Astrocyte (in vitro differentiated cells and primary cell): ENCODE results near the gene ZNF8. TPM values are rescaled to one million over a fixed set of nuclear protein-coding genes. Genes with fewer than 3 reads are reported as not detected.

Source experiments
- DNase-seq: peaks from one replicate; pipeline ENCODE4 v3.0.0-alpha.2; 2010; ENCODE audit warnings: low read depth
- FAIRE-seq: peaks from 2 replicates; lab custom pipeline; 2011; peaks lifted over from hg19 to GRCh38; lab: Jason Lieb, UNC
- H2AFZ ChIP-seq: 2 replicates; pipeline ENCODE4 v1.6.0; 2012; ENCODE audit warnings: low read depth, low read length, inconsistent platforms
- H3K27ac ChIP-seq: 2 replicates; pipeline ENCODE4 v1.5.1; 2011; ENCODE audit warnings: low read depth, low read length, inconsistent platforms
- H3K27me3 ChIP-seq: 2 replicates; pipeline ENCODE4 v1.6.0; 2011; ENCODE audit warnings: low read length, inconsistent platforms; ENCODE audit not compliant: insufficient read depth
- H3K36me3 ChIP-seq: 2 replicates; pipeline ENCODE4 v1.5.1; 2011; ENCODE audit warnings: low read length, inconsistent platforms; ENCODE audit not compliant: insufficient read depth
- H3K4me1 ChIP-seq: 2 replicates; pipeline ENCODE4 v1.5.1; 2011; ENCODE audit warnings: low read length, inconsistent platforms; ENCODE audit not compliant: insufficient read depth
- H3K4me2 ChIP-seq: 2 replicates; pipeline ENCODE4 v1.6.0; 2012; ENCODE audit warnings: low read length, inconsistent platforms
- H3K4me3 ChIP-seq: 2 replicates; pipeline ENCODE4 v1.5.1; 2011; ENCODE audit warnings: low read depth, mild to moderate bottlenecking, low read length, inconsistent platforms; ENCODE audit not compliant: insufficient read depth
- H3K79me2 ChIP-seq: 2 replicates; pipeline ENCODE4 v1.6.0; 2012; ENCODE audit warnings: mild to moderate bottlenecking, low read length, inconsistent platforms; ENCODE audit not compliant: insufficient read depth
- H3K9ac ChIP-seq: 2 replicates; pipeline ENCODE4 v1.6.0; 2012; ENCODE audit warnings: mild to moderate bottlenecking, low read length, inconsistent platforms
- H3K9me3 ChIP-seq: 2 replicates; pipeline ENCODE4 v1.5.1; 2012; ENCODE audit warnings: low read depth, mild to moderate bottlenecking, low read length, inconsistent platforms; ENCODE audit not compliant: insufficient read depth
- H4K20me1 ChIP-seq: 2 replicates; pipeline ENCODE4 v1.6.0; 2012; ENCODE audit warnings: low read length, inconsistent platforms; ENCODE audit not compliant: insufficient read depth
- H3K27ac Mint-ChIP-seq: one replicate; pipeline ENCODE4 v1.8.0; 2021; ENCODE audit warnings: mild to moderate bottlenecking, mixed read lengths; ENCODE audit not compliant: unreplicated experiment
- H3K27me3 Mint-ChIP-seq: one replicate; pipeline ENCODE4 v1.8.0; 2021; ENCODE audit warnings: low read depth, mixed read lengths; ENCODE audit not compliant: unreplicated experiment
- H3K36me3 Mint-ChIP-seq: one replicate; pipeline ENCODE4 v1.8.0; 2021; ENCODE audit warnings: low read depth, mixed read lengths; ENCODE audit not compliant: unreplicated experiment
- H3K4me1 Mint-ChIP-seq: one replicate; pipeline ENCODE4 v1.8.0; 2021; ENCODE audit warnings: low read depth, mixed read lengths; ENCODE audit not compliant: unreplicated experiment
- H3K4me3 Mint-ChIP-seq: one replicate; pipeline ENCODE4 v1.8.0; 2021; ENCODE audit warnings: mild to moderate bottlenecking, moderate library complexity, mixed read lengths; ENCODE audit not compliant: unreplicated experiment
- H3K9me3 Mint-ChIP-seq: one replicate; pipeline ENCODE4 v1.8.0; 2021; ENCODE audit warnings: mild to moderate bottlenecking, mixed read lengths; ENCODE audit not compliant: unreplicated experiment
- EZH2 ChIP-seq: IDR thresholded peaks from 2 replicates; pipeline ENCODE4 v1.6.1; 2012; ENCODE audit warnings: mild to moderate bottlenecking, low read length, inconsistent platforms; ENCODE audit not compliant: insufficient read depth
- total RNA-seq: library from RNA; stranded (reverse); gene quantifications from 2 replicates; pipeline ENCODE4 v1.2.1, GENCODE V29; 2021
- TF ChIP-seq, protein P1 (sequence below): IDR thresholded peaks from 2 replicates; pipeline ENCODE4 v1.5.1; 2011; ENCODE audit warnings: low read depth, mild to moderate bottlenecking, inconsistent platforms, low read length, moderate library complexity; ENCODE audit not compliant: insufficient read depth

The ZNF8 gene
- total RNA-seq, 1 donor from 2014 or later, result 10.0 TPM

DNA sequence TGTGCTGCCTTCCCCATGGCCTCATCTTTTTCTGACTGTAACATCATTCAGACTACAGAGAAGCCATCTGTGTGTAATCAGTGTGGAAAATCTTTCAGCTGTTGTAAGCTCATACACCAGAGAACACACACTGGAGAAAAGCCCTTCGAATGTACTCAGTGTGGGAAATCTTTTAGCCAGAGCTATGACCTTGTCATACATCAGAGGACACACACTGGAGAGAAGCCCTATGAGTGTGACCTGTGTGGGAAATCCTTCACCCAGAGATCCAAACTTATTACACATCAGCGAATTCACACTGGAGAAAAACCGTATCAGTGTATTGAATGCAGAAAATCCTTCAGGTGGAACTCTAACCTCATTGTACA, 17.2 kb upstream of the ZNF8 start:
- H3K4me3 Mint-ChIP-seq, result no peak overlapping the region
- Histone ChIP-seq H3K9me3 (peaks cover 87% of the 10 kb centered on the region), H4K20me1 (peaks cover 6% of the 10 kb centered on the region), H3K79me2 (peaks cover 5% of the 10 kb centered on the region), H2AFZ (no peak overlapping the region), H3K4me3 (no peak overlapping the region), H3K27me3 (no peaks in the 10 kb centered on the region), H3K27ac (no peak overlapping the region), H3K36me3 (peaks cover 45% of the 10 kb centered on the region), H3K4me2 (no peak overlapping the region), H3K9ac (no peak overlapping the region), H3K4me1 (no peaks in the 10 kb centered on the region)
- no peaks in the 10 kb centered on the region for H3K4me1 Mint-ChIP-seq
- H3K9me3 Mint-ChIP-seq, result peaks cover 95% of the 10 kb centered on the region
- H3K27me3 Mint-ChIP-seq, result no peaks in the 10 kb centered on the region
- DNase-seq, result no peak
- TF ChIP-seq, protein P1, sequence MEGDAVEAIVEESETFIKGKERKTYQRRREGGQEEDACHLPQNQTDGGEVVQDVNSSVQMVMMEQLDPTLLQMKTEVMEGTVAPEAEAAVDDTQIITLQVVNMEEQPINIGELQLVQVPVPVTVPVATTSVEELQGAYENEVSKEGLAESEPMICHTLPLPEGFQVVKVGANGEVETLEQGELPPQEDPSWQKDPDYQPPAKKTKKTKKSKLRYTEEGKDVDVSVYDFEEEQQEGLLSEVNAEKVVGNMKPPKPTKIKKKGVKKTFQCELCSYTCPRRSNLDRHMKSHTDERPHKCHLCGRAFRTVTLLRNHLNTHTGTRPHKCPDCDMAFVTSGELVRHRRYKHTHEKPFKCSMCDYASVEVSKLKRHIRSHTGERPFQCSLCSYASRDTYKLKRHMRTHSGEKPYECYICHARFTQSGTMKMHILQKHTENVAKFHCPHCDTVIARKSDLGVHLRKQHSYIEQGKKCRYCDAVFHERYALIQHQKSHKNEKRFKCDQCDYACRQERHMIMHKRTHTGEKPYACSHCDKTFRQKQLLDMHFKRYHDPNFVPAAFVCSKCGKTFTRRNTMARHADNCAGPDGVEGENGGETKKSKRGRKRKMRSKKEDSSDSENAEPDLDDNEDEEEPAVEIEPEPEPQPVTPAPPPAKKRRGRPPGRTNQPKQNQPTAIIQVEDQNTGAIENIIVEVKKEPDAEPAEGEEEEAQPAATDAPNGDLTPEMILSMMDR, result no peak
- no peak for TF ChIP-seq EZH2
- H3K27ac Mint-ChIP-seq, result no peak overlapping the region
- FAIRE-seq, result no peak
- H3K36me3 Mint-ChIP-seq, result peaks cover 92% of the 10 kb centered on the region

DNA sequence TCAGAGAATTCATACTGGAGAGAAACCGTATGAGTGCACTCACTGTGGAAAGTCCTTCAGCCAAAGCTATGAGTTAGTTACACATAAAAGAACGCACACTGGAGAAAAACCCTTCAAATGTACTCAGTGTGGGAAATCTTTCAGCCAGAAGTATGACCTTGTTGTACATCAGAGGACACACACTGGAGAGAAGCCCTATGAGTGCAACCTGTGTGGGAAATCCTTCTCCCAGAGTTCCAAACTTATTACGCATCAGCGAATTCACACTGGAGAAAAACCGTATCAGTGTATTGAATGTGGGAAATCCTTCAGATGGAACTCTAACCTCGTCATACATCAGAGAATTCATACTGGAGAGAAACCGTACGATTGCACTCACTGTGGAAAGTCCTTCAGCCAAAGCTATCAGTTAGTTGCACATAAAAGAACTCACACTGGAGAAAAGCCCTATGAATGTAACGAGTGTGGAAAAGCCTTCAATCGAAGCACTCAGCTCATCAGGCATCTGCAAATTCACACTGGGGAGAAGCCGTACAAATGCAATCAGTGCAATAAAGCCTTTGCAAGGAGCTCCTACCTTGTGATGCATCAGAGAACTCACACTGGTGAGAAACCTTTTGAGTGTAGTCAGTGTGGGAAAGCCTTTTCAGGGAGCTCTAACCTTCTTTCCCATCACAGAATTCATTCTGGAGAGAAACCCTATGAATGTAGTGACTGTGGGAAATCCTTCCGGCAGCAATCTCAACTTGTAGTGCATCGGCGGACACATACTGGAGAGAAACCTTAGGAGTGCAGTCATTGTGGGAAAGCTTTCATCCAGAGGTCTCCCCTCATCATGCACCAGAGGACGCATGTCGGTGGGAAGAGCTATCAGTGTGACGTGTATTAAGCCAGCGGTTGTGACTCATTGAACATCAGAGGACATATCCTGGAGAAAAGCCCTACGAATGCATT, 16.5 kb upstream of the ZNF8 start:
- Mint-ChIP-seq H3K4me3 (peak overlapping the region; percentile 29), H3K9me3 (peaks cover 94% of the 10 kb centered on the region), H3K36me3 (peaks cover 91% of the 10 kb centered on the region), H3K4me1 (no peaks in the 10 kb centered on the region), H3K27ac (no peak overlapping the region), H3K27me3 (no peaks in the 10 kb centered on the region)
- peak; percentile 74 for FAIRE-seq
- DNase-seq, result no peak
- H3K27ac ChIP-seq, result no peak overlapping the region
- H3K9me3 ChIP-seq, result peaks cover 89% of the 10 kb centered on the region
- H3K27me3 ChIP-seq, result no peaks in the 10 kb centered on the region
- peak overlapping the region; percentile 13 for H3K4me3 ChIP-seq
- no peak overlapping the region for H2AFZ ChIP-seq
- no peak overlapping the region for H3K9ac ChIP-seq
- H3K36me3 ChIP-seq, result peaks cover 41% of the 10 kb centered on the region
- H3K4me1 ChIP-seq, result no peaks in the 10 kb centered on the region
- TF ChIP-seq EZH2, result no peak
- TF ChIP-seq, protein P1, result no peak
- H3K79me2 ChIP-seq, result peaks cover 5% of the 10 kb centered on the region
- no peak overlapping the region for H3K4me2 ChIP-seq
- H4K20me1 ChIP-seq, result peaks cover 6% of the 10 kb centered on the region

DNA sequence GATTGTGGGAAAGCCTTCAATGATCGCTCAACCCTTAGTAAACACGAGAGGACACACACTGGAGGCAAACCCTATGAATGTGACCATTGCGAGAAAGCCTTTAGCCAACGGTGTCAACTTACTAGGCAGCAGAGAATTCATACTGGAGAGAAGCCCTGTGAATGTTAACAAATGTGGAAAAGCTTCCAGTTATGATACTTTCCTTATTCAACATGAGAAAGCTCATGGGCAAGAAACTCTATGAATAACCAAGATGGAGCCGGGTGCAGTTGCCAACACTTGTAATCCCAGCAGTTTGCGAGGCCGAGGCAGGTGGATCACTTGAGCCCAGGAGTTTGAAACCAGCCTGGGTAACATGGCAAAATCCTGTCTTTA, 15.8 kb upstream of the ZNF8 start:
- H3K9me3 ChIP-seq, result peaks cover 82% of the 10 kb centered on the region
- H3K4me3 ChIP-seq, result peak overlapping the region; percentile 13
- peaks cover 6% of the 10 kb centered on the region for H4K20me1 ChIP-seq
- H3K4me1 Mint-ChIP-seq, result no peaks in the 10 kb centered on the region
- peaks cover 39% of the 10 kb centered on the region for H3K36me3 ChIP-seq
- no peak overlapping the region for H3K27ac ChIP-seq
- H3K9ac ChIP-seq, result no peak overlapping the region
- no peaks in the 10 kb centered on the region for H3K27me3 ChIP-seq
- H2AFZ ChIP-seq, result no peak overlapping the region
- no peak for DNase-seq
- FAIRE-seq, result no peak
- no peak overlapping the region for H3K4me2 ChIP-seq
- peaks cover 5% of the 10 kb centered on the region for H3K79me2 ChIP-seq
- peaks cover 87% of the 10 kb centered on the region for H3K36me3 Mint-ChIP-seq
- H3K9me3 Mint-ChIP-seq, result peaks cover 87% of the 10 kb centered on the region
- TF ChIP-seq, protein P1, result no peak
- TF ChIP-seq EZH2, result no peak
- no peaks in the 10 kb centered on the region for H3K4me1 ChIP-seq
- no peak overlapping the region for H3K27ac Mint-ChIP-seq
- H3K4me3 Mint-ChIP-seq, result no peak overlapping the region
- H3K27me3 Mint-ChIP-seq, result no peaks in the 10 kb centered on the region
